Activated CD8-positive, alpha-beta memory T cell treated with anti-CD3 and anti-CD28 coated beads for 24 hours (primary cell): ENCODE results near the gene B3GNT4.
"Not testable (repeated sequence)": the region's sequence is repeated elsewhere in the genome, so short reads cannot be mapped to it uniquely, and the experiment has no call there.

Source experiments
- DNase-seq: peaks from one replicate; pipeline ENCODE4 v3.0.0-alpha.2; 2020

The B3GNT4 gene

DNA sequence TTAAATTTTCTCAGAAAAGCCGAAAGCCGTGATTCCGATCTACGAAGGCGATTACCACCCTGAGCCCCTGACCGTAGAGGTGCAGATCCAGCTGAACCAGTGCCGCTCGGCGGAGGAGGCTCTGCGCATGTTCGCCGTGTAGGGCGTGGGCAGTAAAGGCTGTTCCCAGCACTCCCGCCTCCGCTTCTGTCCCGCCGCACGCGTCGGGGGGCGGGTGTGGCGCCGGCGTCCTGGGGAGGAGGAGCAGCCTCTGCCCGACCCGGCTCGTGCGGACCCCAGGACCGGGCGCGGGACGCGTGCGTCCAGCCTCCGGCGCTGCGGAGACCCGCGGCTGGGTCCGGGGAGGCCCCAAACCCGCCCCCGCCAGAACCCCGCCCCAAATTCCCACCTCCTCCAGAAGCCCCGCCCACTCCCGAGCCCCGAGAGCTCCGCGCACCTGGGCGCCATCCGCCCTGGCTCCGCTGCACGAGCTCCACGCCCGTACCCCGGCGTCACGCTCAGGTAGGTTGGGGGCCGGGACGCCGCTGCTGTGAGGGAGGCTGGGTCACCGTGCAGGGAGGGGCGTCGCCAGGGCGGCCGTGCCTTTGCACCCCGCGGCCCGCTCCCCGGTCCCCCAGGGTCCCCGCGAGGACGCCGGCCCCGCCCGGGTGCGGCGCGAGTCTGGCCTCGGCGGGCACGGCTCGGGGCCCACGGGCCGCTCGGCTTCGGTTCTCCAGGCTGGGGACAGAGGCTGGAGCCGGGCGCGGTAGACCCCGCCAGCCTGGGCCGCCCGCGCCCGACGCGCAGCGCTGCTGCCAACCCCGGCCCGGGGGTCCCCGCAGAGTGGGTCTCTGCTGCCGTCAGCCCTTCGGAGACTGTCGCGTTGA is at the start of gene B3GNT4:
Gene B3GNT4 (plus strand): TSS at position 409 of the 866 bp plus-strand sequence. CDS start 910 bp downstream, outside the sequence.
- peak; percentile 83 for DNase-seq

DNA sequence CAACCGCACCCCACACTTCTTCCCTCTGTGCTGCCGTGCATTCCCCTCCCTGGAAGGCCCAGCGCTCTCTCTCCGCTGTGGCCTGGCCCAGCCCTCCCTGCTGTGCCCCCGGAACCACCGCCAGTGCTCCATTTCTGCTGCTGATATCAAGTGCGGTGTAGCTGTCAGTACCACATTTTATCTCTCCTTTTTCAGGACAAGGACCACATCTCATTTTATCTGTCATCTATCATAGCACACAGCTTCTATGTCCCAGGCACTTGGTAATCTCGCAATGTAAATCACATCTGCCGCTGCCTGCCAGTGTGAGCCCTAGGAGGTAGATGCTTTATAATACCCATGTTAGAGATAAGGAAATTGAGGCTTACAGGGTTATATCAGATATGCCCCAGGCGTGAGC is 47.8 kb upstream of the B3GNT4 start:
- DNase-seq = no peak

DNA sequence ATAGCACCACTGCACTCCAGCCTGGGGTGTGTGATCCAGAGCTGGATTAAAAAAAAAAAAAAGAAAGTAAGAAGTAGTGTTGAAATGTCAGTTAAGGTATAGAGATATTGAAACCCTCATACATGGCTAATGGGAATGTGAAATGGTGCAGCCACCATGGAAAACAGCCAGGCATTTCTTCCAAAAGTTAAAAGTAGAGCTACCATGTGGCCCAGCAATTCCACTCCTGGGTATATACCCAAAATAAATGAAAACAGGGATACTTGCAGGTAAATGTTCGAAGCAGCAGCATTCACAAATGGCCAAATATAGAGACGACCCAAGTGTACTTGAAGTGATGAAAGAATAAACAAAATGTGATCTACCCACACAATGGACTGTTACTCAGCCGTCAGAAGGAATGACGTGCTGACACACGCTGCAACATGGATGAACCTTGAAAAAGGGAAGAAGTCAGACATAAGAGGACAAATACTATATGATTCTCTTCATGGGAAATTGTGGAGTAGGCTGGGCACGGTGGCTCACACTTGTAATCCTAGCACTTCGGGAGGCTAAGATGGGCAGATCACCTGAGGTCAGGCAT is 44.7 kb upstream of the B3GNT4 start:
- DNase-seq = no peak

DNA sequence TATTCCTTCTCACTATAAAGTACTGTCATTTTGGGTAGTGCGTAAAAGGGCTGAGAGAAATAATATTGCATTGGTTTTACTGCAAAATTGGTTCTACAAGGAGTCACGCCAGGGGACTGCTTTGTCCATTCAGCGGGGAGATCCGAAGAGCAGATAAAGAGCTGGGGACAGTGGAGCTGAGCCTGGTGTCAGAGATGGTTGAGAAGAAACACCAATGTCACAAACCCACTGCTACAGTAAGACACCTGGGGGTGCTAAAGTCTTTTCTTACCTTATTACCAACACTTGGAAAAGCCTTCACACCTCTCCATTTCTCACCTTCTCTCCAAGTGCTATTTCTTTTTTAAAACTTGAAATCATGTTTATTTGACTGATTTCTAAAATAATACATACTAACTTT is 43.6 kb upstream of the B3GNT4 start:
- DNase-seq = no peak

DNA sequence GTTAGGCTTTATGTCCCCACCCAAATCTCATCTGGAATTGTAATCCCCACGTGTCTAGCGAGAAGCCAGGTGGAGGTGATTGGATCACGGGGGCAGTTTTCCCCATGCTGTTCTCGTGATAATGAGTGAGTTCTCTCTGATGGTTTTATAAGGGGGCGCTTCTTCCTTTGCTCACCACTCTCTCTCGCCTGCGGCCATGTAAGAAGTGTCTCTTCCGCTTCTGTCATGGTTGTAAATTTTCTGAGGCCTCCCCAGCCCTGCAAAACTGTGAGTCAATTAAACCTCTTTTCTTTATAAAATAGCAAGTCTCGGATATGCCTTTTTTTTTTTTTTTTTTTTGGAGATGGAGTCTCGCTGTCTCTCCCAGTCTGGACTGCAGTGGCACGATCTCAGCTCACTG is 42.7 kb upstream of the B3GNT4 start:
- DNase-seq = no peak

DNA sequence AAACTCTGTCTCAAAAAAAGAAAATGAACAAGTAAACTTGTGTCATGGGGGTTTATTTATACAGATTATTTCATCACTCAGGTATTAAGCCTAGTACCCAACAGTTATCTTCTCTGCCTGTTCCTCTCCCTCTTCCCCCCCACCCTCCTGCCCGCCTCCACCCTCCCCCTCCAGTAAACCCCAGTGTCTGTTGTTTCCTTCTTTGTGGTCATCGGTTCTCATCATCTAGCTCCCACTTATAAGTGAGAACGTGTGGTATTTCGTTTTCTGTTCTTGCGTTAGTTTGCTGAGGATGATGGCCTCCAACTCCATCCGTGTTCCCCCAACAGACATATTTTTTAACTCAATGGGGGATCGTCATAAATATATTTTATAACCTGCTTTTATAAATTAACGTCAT is 41.8 kb upstream of the B3GNT4 start:
- DNase-seq = no peak

DNA sequence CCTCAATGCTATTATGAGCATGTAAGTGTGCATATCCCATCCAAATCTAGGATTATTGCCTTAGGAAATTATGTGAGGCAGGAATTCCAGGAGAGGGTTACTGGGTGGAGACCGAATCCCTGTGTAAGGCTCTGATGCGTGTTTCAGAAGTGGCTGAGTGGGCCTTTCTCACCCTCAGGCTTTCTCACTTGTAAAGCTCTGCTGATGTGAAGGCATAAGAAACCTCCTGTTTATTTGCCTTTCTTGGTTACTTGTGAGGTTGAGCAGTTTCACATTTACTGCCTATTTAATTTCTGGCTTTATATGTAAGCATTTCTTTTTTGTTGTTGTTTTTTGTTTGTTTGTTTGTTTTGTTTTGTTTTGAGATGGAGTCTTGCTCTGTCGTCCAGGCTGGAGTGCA is 40.5 kb upstream of the B3GNT4 start:
- DNase-seq = no peak

DNA sequence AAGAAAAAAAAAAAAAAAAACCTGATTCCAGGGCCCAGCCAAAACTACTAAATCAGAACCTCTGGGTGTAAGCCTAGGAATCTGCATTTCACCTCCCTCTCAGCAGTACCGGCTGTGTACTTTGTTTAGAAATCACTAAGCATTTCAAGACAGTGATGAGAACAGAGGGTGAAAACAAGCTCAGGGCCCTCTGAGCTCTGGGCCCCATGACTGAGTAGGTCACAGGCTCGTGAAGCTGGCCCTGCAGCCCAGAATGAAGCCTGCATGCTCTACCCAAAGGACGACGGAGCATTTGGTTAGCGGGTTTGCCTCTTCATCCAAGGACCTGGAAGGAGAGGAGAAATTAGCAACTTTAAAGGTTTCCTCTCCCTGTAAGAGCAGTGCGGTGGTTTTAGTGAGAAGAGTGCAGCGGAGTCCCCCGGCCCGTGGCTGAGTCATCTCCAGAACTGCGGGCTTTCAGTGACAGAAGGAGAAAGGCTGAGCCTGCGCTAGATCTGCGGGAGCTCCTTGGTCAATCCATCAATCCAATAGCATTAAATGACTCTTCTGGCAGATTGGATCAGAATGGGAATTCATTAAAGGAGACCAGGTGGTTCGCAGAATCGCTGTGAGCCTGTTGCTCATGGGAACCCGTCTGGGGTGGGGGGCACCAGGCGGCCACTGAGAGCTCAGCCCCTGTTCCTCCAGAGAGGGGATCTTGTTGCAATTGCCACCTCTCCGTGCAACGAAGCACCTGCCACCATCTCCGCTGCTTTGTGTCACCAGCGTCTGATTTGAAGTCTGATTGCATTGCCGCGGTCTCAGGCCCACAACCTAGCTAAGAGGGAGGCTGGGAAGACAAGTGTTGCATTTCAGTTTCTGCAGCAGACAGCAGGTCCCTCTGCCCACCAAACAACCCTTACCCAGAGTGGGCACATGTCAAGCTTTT is 36.8 kb upstream of the B3GNT4 start:
- peak; percentile 73 for DNase-seq

DNA sequence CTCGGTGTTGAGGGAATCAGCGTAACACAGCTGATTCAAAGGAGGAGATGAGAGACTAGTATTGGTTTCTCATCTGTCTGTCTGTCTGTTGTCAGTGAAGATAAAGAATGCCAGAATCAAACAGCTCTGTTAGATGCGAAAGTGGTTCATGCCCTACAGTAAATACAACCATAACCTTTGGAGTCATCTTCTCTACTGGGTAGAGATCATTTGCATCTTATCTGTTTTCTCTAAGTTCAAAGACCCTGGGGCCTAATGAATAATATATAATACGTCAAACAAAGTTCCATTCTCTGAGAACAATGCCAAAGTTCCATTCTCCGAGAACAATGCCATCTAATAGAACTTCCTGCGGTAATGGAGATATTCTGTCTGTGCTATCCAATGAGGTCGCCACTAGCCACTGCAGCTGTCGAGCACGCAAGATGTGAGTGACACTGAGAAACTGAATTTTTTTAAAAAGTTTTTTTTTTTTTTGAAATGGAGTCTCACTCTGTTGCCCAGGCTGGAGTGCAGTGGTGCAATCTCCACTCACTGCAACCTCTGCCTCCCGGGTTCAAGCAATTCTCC is 36.1 kb upstream of the B3GNT4 start:
- DNase-seq = no peak

DNA sequence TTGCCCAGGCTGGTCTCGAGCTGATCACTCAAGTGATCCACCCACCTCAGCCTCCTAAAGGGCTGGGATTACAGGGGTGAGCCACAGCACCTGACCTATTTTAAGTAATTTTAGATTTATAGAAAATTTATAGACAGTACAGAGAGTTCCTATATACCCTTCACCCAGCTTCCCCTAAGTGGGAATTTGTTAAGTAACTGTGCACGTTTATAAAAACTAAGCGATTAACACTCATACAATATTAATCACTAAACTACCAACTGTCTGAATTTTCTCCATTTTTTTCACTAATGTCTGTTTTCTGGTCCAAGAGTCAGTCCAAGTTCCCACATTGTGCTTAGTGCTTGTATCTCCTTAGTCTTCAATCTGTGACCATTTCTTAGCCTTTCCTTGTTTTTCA is 35.0 kb upstream of the B3GNT4 start:
- DNase-seq = no peak

DNA sequence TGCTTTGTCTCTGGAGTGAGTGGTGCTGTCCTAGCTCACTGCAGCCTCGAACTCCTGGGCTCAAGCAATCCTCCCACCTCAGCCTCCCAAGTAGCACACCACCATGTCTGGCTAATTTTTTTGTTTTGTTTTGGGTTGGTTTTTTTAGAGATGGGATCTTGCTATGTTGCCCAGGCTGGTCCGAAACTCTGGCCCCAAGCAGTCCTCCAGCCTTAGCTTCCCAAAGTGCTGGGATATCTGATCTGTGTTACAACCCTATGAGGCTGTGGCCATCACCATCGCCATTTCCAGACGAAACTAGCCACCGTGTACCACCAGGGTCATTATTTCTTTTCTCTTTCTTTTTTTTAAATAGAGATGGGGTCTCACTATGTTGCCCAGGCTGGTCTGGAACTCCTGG is 32.1 kb upstream of the B3GNT4 start:
- DNase-seq = no peak

DNA sequence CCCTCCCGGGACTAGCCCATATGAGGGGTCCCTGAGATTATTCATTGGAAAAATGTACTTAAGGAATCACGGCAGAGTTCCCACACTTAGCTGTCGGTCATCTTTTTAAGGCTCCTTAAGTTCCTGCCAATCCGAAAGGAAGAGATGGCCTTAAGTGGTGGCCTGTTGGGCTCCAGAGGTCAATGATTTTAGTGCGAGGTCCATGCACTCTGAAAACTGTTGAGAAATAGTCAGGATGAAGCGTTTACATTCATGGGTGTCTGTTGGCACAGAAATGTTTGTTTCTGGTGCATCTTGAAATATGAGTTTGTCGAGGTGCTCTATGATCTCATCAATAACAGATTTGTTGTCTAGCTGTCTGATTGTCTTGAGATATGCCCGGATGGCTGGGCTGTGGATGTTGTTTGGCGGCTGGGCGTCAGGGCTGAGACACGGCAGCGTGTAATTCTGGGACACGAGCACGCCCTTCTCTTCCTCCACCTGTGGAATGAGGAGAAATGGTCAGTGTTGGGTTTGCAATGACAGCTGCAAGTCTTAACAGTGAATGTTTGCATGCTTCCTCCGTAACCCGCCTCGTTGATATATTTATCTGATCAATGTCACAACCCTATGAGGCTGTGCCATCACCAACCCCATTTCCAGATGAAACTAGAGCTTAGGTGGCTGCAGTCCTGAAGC is 31.1 kb upstream of the B3GNT4 start:
- DNase-seq = no peak

DNA sequence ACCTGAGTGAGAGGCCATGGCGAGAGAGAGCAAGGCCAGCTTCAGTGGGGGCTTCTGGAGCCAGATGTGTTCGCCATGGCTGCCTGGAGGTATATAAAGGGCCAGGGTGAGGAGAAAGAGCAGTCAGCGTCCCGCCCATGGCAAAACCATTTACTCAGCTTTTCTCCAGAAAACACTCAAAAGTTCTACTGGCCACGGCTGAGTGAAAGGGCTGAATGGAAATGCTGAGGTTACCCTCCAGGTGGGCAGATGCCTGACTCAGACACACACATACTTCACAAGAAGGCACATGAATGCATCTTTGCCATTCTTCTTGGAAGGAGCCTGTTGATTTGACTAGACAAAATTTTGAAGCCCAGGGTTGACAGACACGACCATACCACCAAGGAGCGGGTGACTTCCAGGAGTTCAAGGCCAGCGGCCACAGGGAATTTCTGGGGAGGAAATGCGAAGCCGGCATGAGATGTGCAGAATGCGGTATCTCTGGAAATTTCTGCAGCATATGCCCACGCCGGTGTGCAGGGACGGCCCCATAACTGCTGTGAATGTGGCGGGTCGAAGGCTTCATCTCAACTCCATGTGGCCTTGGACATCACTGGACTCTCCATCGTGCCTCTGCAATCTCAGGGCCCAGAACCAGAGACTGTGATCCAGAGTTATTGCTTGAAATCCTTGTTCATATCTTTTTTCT is 29.2 kb upstream of the B3GNT4 start, which contains the start of gene IL31:
Gene IL31 (minus strand): TSS at position 67 of the 691 bp plus-strand sequence. CDS start 49 bp downstream, at position 18.
- no peak for DNase-seq

DNA sequence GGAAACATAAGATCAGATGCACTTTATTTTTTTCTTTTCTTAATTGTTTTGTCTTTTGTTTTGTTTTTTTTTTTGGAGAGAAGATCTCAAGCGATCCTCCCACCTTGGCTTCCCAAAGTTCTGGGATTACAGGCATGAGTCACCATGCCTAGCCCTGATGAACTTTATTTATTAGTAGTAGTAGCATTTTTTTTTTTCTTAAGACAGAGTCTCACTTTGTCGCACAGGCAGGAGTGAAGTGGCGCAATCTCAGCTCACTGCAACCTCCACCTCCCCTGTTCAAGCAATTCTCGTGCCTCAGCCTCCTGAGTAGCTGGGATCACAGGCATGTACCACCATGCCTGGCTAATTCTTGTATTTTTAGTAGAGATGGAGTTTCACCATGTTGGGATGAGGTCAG is 27.0 kb upstream of the B3GNT4 start:
- DNase-seq = not testable (repeated sequence)

DNA sequence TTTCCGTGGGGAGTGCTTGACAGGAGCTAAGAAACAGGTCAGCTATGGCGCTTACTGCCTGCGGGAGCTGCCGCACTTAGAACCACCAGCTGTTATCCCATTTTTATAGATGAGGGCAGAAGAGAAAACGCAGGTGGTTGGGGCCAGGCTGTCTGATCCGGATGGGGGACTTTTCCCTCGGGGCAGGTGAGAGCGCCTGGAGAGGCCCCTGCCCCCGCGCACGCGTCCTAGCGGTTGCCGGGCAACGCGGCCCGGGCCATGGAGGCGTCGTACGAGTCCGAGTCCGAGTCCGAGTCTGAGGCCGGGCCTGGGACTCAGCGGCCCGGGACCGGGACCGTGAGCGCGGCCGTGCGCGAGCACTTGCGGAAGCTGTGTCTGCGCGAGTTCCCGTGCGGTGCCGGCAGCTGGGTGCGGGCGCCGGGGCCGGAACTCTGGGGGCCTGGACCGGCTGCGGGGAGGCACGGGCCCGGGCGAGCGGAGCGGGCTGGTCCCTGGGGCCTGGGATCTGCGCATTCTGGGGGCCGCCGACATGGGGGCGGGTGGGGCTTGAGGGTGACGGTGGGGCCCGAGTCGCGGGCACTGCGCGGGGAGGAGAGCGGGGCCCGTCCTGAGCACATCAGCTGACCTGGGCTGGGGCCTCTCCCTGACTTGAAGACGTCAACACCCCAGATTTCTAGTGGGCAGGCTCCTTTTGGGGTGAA is 20.5 kb upstream of the B3GNT4 start, which contains the start of gene LRRC43:
Gene LRRC43 (plus strand): TSS at position 237 of the 701 bp plus-strand sequence. CDS start 22 bp downstream, at position 259.
- DNase-seq = peak; percentile 72

DNA sequence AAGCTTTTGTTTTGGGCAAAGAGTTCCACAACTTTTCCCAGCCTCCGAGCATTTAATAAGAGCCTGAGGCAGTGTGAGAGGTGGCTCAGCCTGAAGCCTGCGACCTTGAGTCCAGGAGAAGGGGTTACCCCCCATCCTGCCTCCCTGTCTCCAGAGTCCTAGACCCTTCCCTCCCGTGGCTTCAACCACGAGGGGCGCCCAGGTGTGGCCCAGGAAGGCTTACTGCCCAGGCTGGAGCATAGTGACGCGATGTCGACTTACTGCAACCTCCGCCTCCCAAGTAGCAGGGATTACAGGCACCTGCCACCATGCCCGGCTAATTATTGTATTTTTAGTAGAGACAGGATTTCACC is 19.9 kb upstream of the B3GNT4 start:
- DNase-seq = no peak

DNA sequence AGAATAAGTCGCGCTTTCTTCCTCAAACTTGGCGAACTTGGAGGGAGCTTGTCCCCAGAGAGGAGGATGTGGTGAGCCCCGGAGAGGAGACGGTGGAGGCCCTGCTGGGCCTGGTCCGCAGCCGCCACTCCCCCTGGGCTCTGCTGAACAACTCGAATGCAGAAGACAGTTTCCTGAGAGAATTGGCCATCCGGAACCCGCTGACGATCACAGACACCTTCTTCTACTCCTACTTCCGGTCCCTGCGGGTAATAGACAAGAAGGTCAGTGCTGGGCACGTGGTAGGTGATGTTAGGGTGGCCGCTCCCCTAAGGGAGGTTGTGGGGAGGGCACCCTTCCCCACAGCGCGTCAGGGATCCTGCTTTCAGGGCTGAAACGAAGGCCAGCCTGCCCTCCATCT is 19.0 kb upstream of the B3GNT4 start:
- DNase-seq = no peak

DNA sequence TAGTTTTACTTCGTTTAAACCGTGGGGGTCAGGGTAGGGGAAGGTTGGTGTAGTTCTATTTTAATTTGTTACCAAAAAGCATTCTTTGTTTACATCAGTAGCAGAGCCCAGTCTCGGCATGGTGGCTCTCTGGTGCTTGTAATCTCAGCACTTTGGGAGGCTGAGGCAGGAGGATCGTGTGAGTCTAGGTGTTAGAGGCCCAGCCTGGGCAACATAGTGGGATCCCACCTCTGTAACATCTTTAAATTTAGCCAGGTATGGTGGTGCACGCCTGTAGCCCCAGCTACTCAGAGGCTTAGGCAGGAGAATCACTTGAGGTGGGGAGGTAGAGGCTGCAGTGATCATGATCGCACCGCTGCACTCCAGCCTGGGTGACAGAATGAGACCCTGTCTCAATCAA is 18.4 kb upstream of the B3GNT4 start:
- DNase-seq = no peak

DNA sequence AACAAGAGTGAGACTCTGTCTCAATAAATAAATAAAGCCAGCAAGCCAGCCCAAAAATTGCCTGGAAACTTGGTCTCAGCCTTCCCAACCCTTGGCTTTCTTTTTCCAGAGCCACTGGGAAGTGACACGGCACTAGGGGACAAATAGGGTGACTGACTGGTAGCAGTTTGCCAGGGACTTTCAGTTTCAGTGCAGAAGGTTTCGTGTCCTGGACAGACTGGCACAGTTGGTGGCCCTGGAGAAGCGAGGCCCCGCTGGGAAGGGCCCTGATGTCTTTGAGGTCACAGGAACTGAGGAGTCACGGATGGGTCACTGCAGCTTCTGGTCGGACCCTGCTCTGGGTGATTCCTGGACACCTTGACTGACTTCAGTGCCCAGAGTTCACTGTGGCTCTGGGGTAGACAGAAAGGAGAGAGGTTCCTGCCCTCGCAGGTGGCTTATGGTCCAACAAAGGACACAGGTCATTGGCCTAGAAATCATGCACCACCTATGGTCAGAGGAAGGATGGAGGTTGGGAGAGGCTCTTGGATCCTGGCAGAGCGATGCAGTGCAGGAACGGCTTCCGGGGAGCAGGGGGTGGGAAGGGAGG is 17.9 kb upstream of the B3GNT4 start:
- no peak for DNase-seq

DNA sequence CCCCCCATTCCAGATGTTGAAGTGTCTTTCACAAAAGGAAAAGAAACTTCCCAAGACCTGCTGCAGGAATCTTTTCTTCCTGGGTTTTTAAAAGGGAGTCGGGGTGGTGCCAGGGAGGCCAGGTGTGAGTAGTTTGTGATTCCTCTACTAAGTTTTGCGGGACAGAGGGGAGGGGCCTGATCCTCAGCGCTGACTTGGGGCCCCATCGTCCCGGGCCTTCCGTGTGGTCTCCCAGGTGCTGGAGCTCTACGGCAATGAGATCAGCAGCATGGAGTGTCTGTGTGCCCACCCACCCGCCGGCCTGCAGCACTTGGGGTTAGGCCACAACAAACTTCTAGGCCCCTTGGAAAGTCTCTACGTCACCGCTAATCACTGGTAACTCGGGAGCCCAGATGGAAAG is 16.0 kb upstream of the B3GNT4 start:
- no peak for DNase-seq
